Measurements from ENCODE around the gene RAPSN.

The RAPSN gene

DNA sequence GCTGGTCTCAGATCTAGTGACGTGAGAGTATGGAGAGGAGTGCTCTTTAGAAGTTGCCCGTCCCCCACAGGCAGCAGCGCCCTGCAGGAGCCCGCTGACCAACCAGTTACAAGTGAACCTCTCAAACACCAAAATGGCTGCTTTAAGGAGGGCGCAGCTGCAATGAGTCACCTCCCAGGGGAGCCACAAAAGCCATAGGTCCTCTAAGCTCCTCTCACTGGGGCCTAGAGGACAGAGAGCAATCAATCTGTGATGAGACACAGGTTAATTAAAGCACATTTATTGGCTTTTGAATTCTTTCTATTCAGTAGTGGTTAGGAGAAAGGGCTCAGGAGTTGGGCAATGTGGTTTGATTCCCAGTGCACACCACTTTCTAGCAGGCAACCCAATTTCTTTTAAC, 15.5 kb upstream of the RAPSN start:
- DNase-seq, result no peak

DNA sequence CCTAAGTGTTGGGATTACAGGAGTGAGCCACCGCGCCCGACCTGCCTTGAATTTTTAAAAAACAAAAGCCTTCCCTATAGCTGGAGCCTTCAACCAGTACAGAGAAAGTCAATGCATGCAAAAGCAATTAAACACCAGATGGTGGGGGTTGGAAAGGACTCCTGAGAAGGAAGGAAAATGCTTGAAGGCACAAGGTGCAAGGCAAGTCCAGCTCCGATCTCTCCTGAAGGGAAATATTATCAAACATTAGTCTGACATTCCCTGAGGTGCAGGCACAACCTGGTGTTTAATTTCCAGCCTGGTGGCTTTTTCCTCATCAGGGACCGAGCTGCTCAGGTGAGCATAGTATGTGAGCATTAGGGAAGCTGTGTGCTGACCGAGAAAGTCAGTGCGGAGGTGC, 12.9 kb upstream of the RAPSN start:
- no peak for DNase-seq

DNA sequence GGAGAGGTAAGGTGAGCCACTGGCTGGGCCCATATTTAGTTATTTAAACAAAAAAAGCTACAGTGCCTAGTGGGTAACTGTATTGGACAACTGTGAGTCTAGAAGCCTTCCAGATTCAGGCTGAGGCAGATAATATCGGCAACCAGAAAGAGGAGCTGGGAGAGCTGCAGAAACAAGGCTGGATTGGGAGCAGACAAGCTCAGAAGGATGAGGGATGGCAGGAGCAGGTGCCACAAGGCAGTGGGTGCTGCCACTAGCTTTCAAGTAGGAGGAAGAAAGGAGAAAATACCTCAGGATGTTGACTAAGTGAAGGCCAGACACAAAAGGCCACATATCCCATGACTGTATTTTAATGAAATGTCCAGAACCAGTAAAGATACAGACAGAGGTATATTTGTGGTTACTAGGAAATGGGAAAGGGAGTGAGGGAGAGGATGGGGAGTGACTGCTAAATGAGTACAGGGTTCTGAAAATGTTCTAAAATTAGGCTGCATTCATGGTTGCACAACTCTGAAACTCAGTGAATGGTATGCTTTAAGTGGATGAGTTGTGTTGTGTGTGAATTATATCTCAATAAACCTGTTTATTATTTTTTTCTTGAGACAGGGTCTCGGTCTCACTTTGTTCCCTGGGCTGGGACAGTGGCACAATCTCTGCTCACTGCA, 11.8 kb upstream of the RAPSN start:
- no peak for DNase-seq

DNA sequence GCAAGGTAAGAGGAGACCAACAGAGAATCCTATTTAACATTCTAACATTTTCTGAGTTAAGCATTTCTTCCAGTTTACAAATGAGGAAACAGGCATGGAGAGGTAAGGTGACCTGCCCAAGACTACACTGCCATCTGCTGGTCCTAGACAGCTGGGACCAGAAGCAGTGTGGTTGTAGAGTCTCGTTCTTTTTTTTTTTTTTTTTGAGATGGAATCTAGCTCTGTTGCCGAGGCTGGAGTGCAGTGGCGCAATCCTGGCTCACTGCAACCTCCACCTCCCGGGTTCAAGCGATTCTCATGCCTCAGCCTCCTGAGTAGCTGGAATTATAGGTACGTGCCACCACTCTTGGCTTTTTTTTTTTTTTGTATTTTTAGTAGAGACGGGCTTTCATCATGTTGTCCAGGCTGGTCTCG, 5.3 kb upstream of the RAPSN start:
- DNase-seq, result peak; percentile 69

DNA sequence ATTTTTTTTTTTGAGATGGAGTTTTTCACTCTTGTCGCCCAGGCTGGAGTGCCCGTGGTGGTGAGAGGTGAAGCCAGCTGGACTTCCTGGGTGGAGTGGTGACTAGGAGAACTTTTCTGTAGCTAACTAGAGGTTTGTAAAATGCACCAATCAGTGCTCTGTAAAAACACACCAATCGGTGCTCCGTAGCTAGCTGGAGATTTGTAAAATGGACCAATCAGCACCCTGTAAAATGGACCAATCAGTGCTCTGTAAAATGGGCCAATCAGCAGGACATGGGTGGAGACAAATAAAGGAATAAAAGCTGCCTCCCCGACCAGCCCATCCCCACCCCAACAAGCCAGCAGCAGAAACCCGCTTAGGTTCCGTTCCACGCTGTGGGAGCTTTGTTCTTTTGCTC, 4.4 kb upstream of the RAPSN start:
- no peak for DNase-seq

DNA sequence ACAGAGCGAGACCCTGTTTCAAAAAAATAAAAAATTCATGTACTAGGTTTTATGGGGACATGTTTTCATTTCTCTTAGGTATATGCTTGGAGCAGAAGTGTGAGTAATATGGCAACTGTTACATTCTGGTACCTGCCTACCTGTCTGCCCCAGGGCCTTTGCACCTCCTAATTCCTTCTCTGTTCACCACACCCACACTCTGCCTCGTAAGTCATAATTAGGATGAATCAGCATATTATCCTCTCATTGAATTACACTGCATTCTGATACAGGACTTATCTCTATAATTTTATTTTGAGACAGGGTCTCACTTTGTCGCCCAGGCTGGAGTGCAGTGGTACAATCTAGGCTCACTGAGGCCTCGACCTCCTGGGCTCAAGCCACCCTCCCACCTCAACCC, 3.1 kb upstream of the RAPSN start:
- DNase-seq, result no peak

DNA sequence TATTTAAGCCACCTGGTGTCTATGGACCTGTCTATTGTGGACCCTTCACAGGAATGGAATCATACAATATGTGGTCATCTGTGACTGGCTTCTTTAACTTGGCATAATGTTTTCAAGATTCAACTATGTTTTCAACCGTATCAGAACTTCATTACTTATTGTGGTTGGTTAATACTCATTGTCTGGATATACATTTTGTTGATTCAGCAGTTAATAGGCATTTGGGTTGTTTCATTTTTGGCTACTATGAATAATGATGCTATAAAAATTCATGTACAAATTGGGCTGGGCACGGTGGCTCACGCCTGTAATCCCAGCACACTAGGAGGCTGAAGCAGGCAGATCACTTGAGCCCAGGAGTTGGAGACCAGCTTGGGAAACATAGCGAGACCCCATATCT, 2.5 kb upstream of the RAPSN start:
- no peak for DNase-seq

DNA sequence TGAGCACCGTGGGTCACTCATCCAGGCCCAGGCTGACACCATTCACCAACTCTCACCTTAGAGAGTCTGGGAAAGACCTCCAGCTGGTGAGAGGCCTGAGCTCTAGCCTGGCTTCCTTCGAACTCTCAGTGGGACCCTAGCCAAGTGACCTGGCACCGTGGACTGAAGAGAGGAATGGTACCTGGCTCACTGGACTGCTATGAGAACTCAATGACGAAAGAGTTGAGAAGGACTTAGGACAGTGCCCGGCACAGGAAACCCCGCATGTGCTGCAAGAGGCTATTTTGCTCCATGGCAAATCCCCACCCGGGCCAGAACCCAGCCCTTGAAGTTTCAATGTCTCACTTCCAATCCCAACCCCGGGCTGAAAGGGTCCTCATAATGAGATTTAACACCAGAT, 605 bp upstream of the RAPSN start:
- DNase-seq, result no peak

DNA sequence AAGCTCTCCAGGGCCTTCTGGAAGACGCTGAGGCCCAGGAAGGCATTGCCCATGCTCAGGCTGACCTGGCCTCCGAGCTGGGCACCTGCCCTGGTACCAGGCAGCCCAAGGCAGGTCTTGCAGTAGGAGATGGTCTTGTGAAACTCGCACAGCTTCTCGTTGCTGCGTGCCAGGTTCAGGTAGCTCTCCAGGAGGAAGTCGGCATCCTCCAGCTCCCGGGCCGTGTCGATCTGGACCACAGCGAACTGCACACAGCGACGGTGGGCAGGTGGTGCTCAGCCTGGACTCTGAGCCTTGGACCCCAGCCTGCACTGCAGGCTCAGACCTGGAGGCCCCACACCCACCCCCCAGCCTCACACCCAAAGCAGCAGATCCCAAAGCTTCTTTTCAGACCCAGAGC, 1.0 kb downstream of the RAPSN start:
- no peak for DNase-seq

DNA sequence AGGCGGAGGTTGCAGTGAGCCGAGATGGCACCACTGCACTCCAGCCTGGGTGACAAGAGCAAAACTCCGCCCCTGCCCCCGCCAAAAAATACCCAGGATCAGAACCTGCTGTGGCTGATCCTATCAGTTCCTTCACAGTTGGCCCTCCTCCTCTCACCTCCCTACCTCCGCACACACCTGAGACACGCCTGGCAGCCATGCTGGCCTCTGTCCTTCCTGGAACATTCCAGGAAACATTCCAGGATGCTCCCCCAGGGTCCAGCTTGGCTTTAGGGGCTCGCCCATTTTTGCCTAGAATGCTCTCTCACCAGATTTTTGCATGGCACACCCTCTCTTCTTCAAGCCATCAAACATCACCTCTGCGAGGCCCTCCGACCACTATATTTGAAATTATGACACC, 2.1 kb downstream of the RAPSN start:
- no peak for DNase-seq

DNA sequence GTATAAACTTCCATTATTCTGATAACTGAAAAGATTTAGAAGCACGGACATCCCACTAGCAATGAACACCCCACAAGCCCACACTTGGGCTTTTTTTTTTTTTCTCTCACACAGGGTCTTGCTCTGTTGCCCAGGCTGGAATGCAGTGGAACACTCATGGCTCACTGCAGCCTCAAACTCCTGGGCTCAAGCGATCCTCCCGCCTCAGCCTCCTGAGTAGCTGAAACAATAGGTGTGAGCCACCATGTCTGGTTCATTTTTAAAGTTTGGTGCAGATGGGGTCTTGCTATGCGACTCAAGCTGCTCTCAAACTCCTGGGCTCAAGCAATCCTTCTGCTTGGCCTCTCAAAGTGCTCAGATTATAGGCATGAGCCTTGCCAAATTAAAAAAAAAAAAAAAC, 3.1 kb downstream of the RAPSN start:
- no peak for DNase-seq

DNA sequence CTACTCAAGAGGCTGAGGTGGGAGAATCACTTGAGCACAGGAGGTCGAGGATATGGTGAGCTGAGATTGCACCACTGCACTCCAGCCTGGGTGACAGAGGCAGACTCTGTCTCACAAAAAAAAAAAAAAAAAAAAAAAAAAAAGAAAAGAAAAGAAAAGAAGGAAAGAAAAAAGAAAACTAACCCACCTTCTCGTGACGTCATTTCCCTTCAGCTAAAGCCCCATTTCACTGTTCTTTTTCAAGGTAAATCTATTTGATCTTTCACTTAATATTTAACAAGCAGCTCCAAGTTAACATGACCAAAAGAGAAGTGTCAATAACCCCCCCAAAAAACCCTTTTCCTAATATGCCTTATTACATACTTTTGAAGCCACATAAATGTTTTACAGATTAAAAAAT, 5.1 kb downstream of the RAPSN start:
- no peak for DNase-seq

DNA sequence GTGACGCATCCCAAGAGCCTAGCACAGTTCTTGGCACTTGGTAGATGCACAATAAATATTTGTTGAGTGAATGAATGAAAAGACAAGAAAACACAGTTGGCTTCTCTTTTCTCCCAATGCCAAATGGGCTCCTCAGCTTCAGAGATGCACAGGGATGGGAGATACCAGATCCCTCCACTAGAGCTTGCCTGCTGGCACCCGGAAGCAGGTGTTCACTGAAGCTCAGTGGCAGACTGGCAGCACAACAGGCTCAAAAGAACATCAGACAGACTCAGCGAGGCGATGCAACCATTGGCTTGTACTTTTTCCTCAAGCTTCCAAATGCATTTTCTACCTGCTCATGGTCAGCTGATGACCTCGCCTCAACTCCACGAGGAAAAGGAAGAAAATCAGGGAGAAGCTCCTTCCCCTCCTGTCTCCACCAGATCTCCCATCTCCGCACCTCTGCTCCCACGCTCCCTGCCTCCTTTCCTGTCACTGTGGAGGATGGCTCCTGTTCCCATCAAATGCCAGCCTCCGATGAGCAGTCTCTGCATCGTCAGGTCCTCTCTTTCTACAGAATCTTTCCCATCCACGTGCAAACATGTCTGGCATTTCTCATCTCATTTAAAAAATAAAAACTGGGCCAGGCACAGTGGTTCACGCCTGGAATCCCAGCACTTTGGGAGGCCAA, 5.8 kb downstream of the RAPSN start:
- DNase-seq, result no peak

DNA sequence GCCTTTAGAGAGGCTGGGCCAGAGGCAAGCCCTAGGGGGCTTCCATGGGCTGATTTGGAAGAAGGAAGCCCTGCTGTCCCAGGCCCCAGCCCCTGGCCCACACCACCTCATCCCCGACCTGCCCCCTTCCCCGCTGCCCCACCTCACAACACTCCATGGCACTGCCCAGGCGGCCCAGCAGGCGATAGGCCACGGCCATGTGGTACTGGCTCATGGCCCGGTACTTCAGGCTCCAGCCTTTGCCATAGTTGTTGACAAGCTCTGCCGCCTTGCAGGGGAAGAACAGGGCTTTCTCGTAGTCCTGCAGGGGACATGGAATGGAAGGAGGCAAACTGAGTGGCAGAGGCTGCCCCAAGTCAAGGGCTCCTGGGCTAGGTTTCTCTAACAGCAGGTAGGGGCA, 6.4 kb downstream of the RAPSN start:
- DNase-seq, result no peak

DNA sequence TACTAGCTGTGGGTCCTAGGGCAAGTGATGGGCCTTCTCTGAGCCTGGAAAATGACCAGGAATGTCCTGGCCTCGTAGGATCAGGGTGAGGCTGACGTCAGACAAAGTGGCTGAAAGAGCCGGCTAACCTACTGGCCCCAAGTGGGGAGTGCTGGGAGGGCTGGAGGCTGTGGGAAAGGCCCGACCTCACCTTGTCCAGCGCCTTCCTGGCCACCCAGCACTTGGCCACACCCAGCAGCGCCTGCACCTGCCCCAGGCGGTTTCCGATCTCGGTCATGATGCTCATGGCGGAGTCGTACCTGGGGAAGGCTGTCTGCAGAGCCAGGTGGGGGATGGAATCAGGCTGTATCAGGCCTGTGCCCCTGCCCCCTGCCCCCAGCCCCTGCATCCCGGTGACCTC, 7.5 kb downstream of the RAPSN start:
- DNase-seq, result no peak

DNA sequence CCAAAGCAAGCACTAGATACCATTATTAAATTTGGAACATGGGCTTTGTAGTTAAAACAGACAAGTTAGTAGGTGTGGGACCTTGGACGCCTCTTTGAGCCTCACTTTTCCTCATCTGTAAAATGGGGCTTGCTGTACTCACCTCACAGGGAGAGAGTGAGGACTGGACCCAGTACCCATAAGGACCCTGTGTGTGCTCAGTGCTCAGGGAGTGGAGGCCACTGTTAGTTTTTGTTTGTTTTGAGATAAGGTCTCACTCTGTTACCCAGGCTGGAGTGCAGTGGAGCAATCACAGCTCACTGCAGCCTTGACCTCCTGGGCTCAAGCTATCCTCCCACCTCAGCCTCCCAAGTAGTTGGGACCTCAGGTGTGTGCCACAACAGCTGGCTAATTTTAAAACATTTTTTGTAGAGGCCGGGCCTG, 8.9 kb downstream of the RAPSN start:
- no peak for DNase-seq

DNA sequence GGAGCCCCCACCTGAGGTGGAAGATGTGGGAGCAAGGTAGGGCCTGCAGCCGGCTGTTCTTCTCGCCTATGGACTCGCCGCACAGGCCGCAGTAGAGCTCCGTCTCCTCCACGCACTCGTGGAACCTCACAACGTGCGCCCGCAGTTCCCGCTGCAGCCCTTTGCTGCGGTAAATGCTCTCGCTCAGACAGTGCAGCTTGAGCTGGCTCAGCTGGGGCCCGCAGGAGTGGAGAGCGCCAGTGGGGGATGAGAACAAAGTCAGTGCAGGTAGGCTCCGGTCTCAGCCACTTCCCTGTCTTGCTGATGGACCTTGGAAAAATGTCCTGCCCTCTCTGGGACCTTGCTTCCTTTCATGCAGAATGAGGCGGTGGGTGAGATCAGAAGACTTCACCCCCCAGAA, 10.2 kb downstream of the RAPSN start:
- DNase-seq, result no peak

DNA sequence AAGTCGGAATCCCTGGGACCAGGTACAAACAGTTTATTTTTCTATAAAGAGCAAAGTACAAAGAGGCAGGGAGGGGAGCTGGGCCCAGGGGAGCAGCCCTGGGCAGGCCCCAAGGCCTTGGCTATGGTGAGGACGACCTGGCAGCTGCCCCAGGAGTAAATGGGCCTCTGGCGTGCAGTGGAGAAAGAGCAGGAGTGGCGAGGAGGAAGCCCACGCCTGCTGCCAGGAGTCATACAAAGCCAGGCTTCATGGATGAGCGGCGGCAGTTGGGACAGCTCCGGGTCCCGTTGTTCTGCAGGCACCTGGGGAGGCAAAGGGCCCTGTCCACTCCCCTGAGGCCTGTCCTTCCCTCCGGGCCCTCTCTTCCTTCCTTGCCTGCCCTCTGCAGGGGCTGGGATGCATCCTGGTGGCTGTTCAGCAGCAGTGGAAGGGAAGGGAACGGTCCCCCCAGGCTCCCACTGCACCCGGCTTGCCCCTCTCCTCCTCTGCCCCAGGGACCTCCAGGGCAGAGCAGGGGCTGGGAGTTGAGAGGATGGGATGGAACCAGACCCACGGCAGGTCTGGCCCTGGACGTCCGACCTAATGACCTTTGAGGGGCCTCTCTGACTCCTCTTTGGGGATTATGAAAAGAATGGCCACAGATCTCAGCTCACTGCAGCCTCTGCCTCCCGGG, 11.1 kb downstream of the RAPSN start:
- no peak for DNase-seq

DNA sequence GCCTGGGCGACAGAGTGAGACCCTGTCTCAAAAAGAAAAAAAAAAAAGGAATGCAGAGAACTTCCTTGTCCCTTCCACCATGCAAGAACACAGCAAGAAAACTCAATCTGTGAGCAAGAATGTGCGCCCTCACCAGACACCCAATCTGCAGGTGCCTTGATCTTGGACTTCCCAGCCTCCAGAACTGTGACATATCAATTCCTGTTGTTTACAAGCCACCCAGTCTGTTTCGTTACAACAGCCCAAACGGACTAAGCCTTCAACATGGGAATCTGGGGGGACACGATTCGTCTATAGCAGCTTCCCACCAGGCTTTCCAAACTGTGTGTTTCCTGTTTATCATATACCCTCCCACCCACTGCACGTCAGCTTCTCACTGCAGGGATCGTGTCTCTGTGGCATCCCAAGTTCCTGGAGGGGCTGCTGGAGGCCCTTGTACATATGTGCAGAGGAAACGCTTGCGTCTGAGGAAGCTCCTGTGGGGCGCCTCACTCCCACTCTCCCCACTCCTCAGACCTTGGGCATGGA, 11.7 kb downstream of the RAPSN start:
- DNase-seq, result no peak

DNA sequence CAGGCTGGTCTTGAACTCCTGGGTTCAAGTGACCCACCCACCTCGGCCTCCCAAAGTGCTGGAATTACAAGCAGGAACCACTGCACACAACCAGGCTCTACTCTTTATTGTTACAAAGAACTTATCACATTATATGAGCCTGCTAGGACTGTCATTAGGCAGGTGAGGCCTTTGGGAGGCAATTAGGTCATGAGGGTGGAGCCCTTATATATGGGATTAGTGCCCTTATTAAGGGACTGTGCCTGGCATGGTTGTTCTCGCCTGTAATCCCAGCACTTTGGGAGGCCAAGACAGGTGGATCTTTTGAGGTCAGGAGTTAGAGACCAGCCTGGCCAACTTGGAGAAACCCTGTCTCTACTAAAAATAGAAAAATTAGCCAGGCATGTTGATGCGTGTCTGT, 12.2 kb downstream of the RAPSN start:
- no peak for DNase-seq

DNA sequence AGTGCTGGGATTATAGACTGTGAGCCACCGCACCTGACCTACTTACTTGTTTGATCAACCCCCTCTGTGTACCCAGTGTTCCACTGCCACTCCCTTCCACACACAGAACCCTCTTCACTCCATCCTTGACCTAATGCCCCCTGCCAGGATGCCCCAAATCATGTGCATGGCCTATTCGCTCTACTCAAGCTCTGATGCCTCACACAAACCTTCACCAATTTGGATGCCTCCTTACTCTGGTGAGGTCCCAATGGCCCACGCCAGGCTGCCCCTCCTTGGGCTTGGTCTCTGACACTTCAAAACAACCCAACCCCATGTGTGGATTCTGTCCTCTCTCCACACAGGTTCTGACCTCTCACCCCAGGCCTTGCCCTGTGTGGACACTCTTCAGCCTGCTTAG, 13.2 kb downstream of the RAPSN start:
- no peak for DNase-seq

DNA sequence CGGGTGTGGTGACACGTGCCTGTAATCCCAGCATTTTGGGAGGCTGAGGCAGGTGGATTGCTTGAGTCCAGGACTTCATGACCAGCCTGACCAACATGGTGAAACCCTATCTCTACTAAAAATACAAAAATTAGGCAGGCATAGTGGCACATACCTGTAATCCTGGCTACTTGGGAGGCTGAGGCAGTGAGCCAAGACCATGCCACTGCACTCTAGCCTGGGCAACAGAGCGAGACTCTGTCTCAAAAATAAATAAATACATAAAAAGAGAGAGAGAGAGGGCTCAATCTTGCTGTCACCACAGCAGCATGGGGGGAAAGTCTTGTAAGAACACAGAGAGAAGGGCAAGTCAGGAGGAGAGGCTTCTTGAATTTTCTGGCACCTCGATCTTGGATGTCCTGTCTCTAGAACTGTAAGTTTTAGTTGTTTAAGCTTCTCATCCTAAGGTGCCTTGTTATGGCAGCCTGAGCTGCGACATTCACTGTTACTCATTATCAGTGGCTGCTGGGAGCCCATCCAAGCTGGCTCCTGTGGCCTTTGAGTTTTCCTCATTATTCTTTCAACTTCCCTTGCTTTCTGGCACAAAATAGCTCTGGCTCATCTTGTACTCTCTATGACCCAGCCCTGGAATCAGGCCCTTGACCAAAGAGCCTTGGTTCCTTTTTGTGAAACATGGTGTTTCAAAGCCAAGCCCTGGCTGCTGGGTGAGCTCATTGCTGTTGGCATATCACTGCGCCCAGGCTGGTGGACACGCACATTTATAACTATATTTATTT, 14.7 kb downstream of the RAPSN start:
- DNase-seq, result no peak

DNA sequence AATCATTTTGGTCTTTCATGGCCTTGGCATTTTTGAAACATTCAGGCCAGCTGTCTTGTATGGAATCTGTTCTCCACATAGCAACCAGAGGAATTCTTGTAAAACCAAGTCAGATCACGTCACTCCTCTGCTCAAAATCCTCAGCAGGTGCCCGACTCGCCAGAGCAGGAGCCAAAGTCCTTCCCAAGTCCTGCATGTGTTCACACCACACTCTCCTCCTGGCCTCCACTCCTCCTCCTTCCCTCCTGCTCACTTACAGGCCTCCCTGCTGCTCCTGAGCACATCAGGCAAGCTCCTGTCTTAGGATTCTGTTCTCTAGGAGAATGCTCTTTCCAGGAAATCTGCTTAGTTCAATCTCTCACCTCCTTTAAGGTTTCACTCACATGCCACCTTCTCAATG, 15.8 kb downstream of the RAPSN start:
- DNase-seq, result no peak
